ENCODE results near the gene SOWAHA. TPM values are rescaled to one million over a fixed set of nuclear protein-coding genes. Genes with fewer than 3 reads are reported as not detected.

Gene SOWAHA
- total and polyA plus RNA-seq, 2 of the 4 experiments (the other 2 are of a cell fraction) = 0.03 TPM; not detected in 1

- H3K27ac ChIP-seq (ENCODE audit: insufficient read depth, low read length) = no peak overlapping the region
- ATAC-seq (ENCODE audit: low read depth) = no peak
Measured at GRCh38 chr5:132770476-132771159, 42.5 kb upstream of the SOWAHA start.

More at GRCh38 chr5:132770476-132771159, 42.5 kb upstream of the SOWAHA start:
- in situ Hi-C loops (cut with MboI; ENCODE audit: low sequenced_read_pairs) = no loop called here
- DNase-seq = no peak
- Histone ChIP-seq H3K56ac (ENCODE audit: extremely low read depth, insufficient read depth, low read length) (no peak overlapping the region), H3K36me3 (ENCODE audit: control insufficient read depth, insufficient read depth, low read length) (no peaks in the 10 kb centered on the region), H3K14ac (replicated peaks; ENCODE audit: low read depth, low read length) (no peak overlapping the region), H3K79me1 (ENCODE audit: low read depth in 1 of 2, low read length in 2 of 2) (peaks cover 52 to 93% of the 10 kb centered on the region in 2 experiments), H3K27me3 (ENCODE audit: control insufficient read depth, insufficient read depth, low read length) (no peaks in the 10 kb centered on the region), H2AK9ac (replicated peaks; ENCODE audit: low read depth, low read length, poor library complexity) (no peak overlapping the region), H2AFZ (replicated peaks; ENCODE audit: low read length, poor library complexity) (no peak overlapping the region), H2BK15ac (ENCODE audit: low read depth, low read length) (no peak overlapping the region), H4K20me1 (ENCODE audit: insufficient read depth, low read length) (peaks cover 71% of the 10 kb centered on the region), H3K4me2 (ENCODE audit: low read depth, low read length) (no peak overlapping the region), H4K8ac (ENCODE audit: low read depth in 2 of 2, low read length in 2 of 2) (no peak overlapping the region), H4K91ac (ENCODE audit: insufficient read depth, low read depth, low read length) (no peak overlapping the region), H3K9me1 (ENCODE audit: insufficient read depth, low read length) (peaks cover 65% of the 10 kb centered on the region), H4K5ac (ENCODE audit: low read depth, low read length) (no peak overlapping the region), H2AK5ac (ENCODE audit: low read depth, low read length) (no peak overlapping the region; the same call in 1 of the 2 replicates), H3K4ac (ENCODE audit: low read depth, low read length) (no peak overlapping the region), H2BK5ac (ENCODE audit: low read depth, low read length, poor library complexity, severe bottlenecking) (no peak overlapping the region), H3K4me1 (ENCODE audit: control insufficient read depth, insufficient read depth, low read length) (peaks cover 28% of the 10 kb centered on the region), H3K9ac (ENCODE audit: low read depth, low read length) (no peak overlapping the region), H3K9me3 (ENCODE audit: control insufficient read depth, insufficient read depth, low read length) (no peaks in the 10 kb centered on the region), H2BK20ac (ENCODE audit: low read depth, low read length) (no peak overlapping the region), H2BK120ac (ENCODE audit: low read depth, low read length) (no peak overlapping the region), H3K4me3 (ENCODE audit: insufficient read depth, low read depth, low read length) (no peak overlapping the region), H3K23ac (ENCODE audit: low read depth, low read length) (peak overlapping the region; percentile 11; the same call in 1 of the 2 replicates), H3K18ac (ENCODE audit: low read depth, low read length) (no peak overlapping the region)
- dilution Hi-C loops (cut with HindIII; ENCODE audit: low sequenced_read_pairs, unreplicated experiment) = no loop called here
- POLR2A ChIA-PET (ENCODE audit: unreplicated experiment) = no interaction called here
- CTCF ChIA-PET = no interaction called here
- WGBS, 2 experiments (ENCODE audit: extremely low coverage in 2 of 2, insufficient read length in 1 of 2) = 92% methylated on average over 2 of the region's 8 CpGs; no CpG with 5 or more reads in 1 of the 2 experiments
- no peak for TF ChIP-seq ELK1 (IDR thresholded peaks at IDR 0.05; ENCODE audit: borderline replicate concordance, low read depth, low read length)
- TF ChIP-seq MAZ (IDR thresholded peaks at IDR 0.05; ENCODE audit: borderline replicate concordance, low read depth, low read length) = no peak
- no peak for TF ChIP-seq POLR2A (IDR thresholded peaks at IDR 0.05; ENCODE audit: low read depth, low read length)
- TF ChIP-seq RAD21 (IDR thresholded peaks at IDR 0.05; ENCODE audit: low read length) = no peak
- no peak for TF ChIP-seq BHLHE40 (IDR thresholded peaks at IDR 0.05; ENCODE audit: low read depth, low read length)
- TF ChIP-seq FOS (IDR thresholded peaks at IDR 0.05; ENCODE audit: low read depth, low read length) = no peak
- no peak for TF ChIP-seq CEBPB (IDR thresholded peaks at IDR 0.05; ENCODE audit: low read depth, low read length)
- no peak for TF ChIP-seq USF2 (IDR thresholded peaks at IDR 0.05; ENCODE audit: low read depth, low read length)
- TF ChIP-seq SMC3 (IDR thresholded peaks at IDR 0.05; ENCODE audit: low read depth, low read length) = no peak
- TF ChIP-seq RCOR1 (IDR thresholded peaks at IDR 0.05; ENCODE audit: insufficient replicate concordance, low read length) = no peak
- no peak for TF ChIP-seq RFX5 (IDR thresholded peaks at IDR 0.05; ENCODE audit: low read depth, low read length)
- no peak for TF ChIP-seq NFE2L2 (IDR thresholded peaks at IDR 0.05; ENCODE audit: low read depth, low read length)
- TF ChIP-seq CTCF (conservative IDR thresholded peaks at IDR 0.05; ENCODE audit: low read depth, low read length) = no peak
- TF ChIP-seq MAFK (IDR thresholded peaks at IDR 0.05; ENCODE audit: low read depth, low read length) = no peak
- no peak for TF ChIP-seq MXI1 (IDR thresholded peaks at IDR 0.05; ENCODE audit: borderline replicate concordance, low read depth, low read length)
- TF ChIP-seq CHD1 (IDR thresholded peaks at IDR 0.05; ENCODE audit: low read depth, low read length) = no peak
- BruUV-seq (replicated peaks) = no TSS peak
- intact Hi-C loops (cut with micrococcal nuclease) = no loop called here
